Neural cell (in vitro differentiated cells): ENCODE data around the gene ANKRD65. TPM values are rescaled to one million over a fixed set of nuclear protein-coding genes. Genes with fewer than 3 reads are reported as not detected.
"Not testable (repeated sequence)": the region's sequence is repeated elsewhere in the genome, so short reads cannot be mapped to it uniquely, and the experiment has no call there.

Source experiments
- H2AFZ ChIP-seq: fragments of 200-600, 300-800 bp; sonication (generic), shearing (Covaris generic); 2 replicates; pipeline ENCODE4 v1.6.0; 2014; ENCODE audit warnings: low read depth, mild to moderate bottlenecking, antibody characterized with exemption, low read length, moderate library complexity
- H3F3A ChIP-seq: fragments of 200-600 bp; shearing (Covaris generic); 2 replicates; pipeline ENCODE4 v1.6.1; 2016; ENCODE audit warnings: mild to moderate bottlenecking, moderate library complexity, mixed read lengths, antibody characterized with exemption, low read length; ENCODE audit not compliant: insufficient read depth, poor library complexity, severe bottlenecking
- H3K27ac ChIP-seq: fragments of 200-600, 300-800 bp; sonication (generic), shearing (Covaris generic); 2 replicates; pipeline ENCODE4 v1.5.1; 2014; ENCODE audit warnings: mild to moderate bottlenecking, low read length, moderate library complexity
- H3K27me3 ChIP-seq: fragments of 300-800, 200-600 bp; sonication (generic), shearing (Covaris generic); 2 replicates; pipeline ENCODE4 v1.6.0; 2014; ENCODE audit warnings: mild to moderate bottlenecking, low read depth, low read length, moderate library complexity; ENCODE audit not compliant: insufficient read depth
- H3K36me3 ChIP-seq: fragments of 300-800, 200-600 bp; sonication (generic), shearing (Covaris generic); 2 replicates; pipeline ENCODE4 v1.5.1; 2014; ENCODE audit warnings: mild to moderate bottlenecking, antibody characterized with exemption, low read length, moderate library complexity; ENCODE audit not compliant: insufficient read depth
- H3K4me2 ChIP-seq: fragments of 300-800, 200-600 bp; sonication (generic), shearing (Covaris generic); 2 replicates; pipeline ENCODE4 v1.6.0; 2014; ENCODE audit warnings: mild to moderate bottlenecking, low read length
- H3K4me3 ChIP-seq: fragments of 300-800, 200-600 bp; sonication (generic), shearing (Covaris generic); 2 replicates; pipeline ENCODE4 v1.5.1; 2014; ENCODE audit warnings: mild to moderate bottlenecking, low read length, moderate library complexity
- H3K79me2 ChIP-seq: fragments of 200-600 bp; shearing (Covaris generic); replicated peaks from 2 replicates; pipeline ENCODE4 v1.6.0; 2014; ENCODE audit warnings: mild to moderate bottlenecking, low read length, moderate library complexity; ENCODE audit not compliant: insufficient read depth
- H3K9ac ChIP-seq: fragments of 300-800, 200-600 bp; sonication (generic), shearing (Covaris generic); 2 replicates; pipeline ENCODE4 v1.6.1; 2016; ENCODE audit warnings: mild to moderate bottlenecking, low read length, mixed read lengths
- H3K9me2 ChIP-seq: fragments of 200-600 bp; shearing (Covaris generic); 2 replicates; pipeline ENCODE4 v1.6.1; 2016; ENCODE audit warnings: mild to moderate bottlenecking, low read length, mixed read lengths; ENCODE audit not compliant: insufficient read depth
- H3K9me3 ChIP-seq: fragments of 200-600, 300-800 bp; sonication (generic), shearing (Covaris generic); 2 replicates; pipeline ENCODE4 v1.6.1; 2016; ENCODE audit warnings: mild to moderate bottlenecking, mixed run types, low read length, moderate library complexity, mixed read lengths
- H4K20me1 ChIP-seq: fragments of 200-600 bp; shearing (Covaris generic); 2 replicates; pipeline ENCODE4 v1.6.1; 2016; ENCODE audit warnings: mild to moderate bottlenecking, mixed run types; ENCODE audit not compliant: insufficient read depth
- EP300 ChIP-seq: fragments of 450-650 bp; conservative IDR thresholded peaks from 2 replicates; pipeline ENCODE4 v1.6.1; 2014; ENCODE audit warnings: antibody characterized with exemption, mild to moderate bottlenecking, moderate library complexity; ENCODE audit not compliant: poor library complexity, severe bottlenecking
- EZH2 ChIP-seq: fragments of 200-600, 300-800 bp; shearing (Covaris generic), sonication (generic); IDR thresholded peaks from 2 replicates; pipeline ENCODE4 v1.6.1; 2014; ENCODE audit warnings: antibody characterized with exemption, low read length, borderline replicate concordance, mild to moderate bottlenecking; ENCODE audit not compliant: insufficient read depth, poor library complexity, severe bottlenecking
- MXI1 ChIP-seq: fragments of 450-650 bp; conservative IDR thresholded peaks from 2 replicates; pipeline ENCODE4 v1.6.1; 2014; ENCODE audit warnings: antibody characterized with exemption, mild to moderate bottlenecking; ENCODE audit not compliant: poor library complexity, severe bottlenecking
- POLR2AphosphoS5 ChIP-seq: IDR thresholded peaks from 2 replicates; pipeline ENCODE4 v1.6.1; 2012
- RAD21 ChIP-seq: fragments of 450-650 bp; conservative IDR thresholded peaks from 2 replicates; pipeline ENCODE4 v1.6.1; 2014; ENCODE audit warnings: antibody characterized with exemption, mild to moderate bottlenecking, moderate library complexity
- SMC3 ChIP-seq: fragments of 450-650 bp; conservative IDR thresholded peaks from 2 replicates; pipeline ENCODE4 v1.6.1; 2014; ENCODE audit warnings: antibody characterized with exemption, mild to moderate bottlenecking, moderate library complexity; ENCODE audit not compliant: poor library complexity
- TAF1 ChIP-seq: IDR thresholded peaks from 2 replicates; pipeline ENCODE4 v1.6.1; 2012; ENCODE audit warnings: low read depth
- polyA plus RNA-seq: library from polyadenylated mRNA; depleted of rRNA; stranded (reverse); fragments of >200 nt; gene quantifications from 2 replicates; pipeline ENCODE4 v1.2.3, GENCODE V29; 2014
- TF ChIP-seq, protein P1 (sequence below): IDR thresholded peaks from 2 replicates; pipeline ENCODE4 v1.6.1; 2012; ENCODE audit warnings: borderline replicate concordance
- TF ChIP-seq, protein P2 (sequence below): fragments of 450-650 bp; IDR thresholded peaks from 2 replicates; pipeline ENCODE4 v1.5.1; 2014; ENCODE audit warnings: antibody characterized with exemption, mild to moderate bottlenecking, moderate library complexity; ENCODE audit not compliant: poor library complexity, severe bottlenecking

The ANKRD65 gene
- polyA plus RNA-seq, 1 donor from 2014 or later: not detected

DNA sequence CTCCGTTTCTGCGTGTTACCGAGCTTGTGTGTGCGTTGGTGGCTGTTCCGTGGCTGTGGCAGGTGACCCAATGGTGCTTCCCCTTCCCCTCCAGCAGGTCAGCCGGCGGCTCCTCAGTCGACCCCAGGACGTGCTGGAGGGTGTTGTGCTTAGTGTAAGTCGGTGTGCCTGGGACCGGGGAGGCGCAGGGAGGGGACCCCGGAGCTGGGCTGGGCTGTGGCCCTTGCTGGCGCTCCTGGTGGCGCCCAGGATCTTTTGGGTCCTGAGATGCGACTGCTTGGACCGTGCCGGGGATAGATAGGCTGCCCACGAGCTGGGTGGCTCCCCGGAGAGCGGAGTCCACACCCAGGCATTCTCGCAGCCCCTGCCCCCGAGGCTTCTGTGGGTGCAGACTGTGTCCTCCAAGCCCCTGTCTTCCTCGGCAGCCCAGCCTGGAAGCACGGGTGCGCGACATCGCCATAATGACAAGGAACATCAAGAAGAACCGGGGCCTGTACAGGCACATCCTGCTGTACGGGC lies 34.3 kb upstream of the ANKRD65 start:
- Histone ChIP-seq H3K79me2 (no peaks in the 10 kb centered on the region), H3K4me3 (no peak overlapping the region), H3K9me2 (no peaks in the 10 kb centered on the region), H3F3A (no peaks in the 10 kb centered on the region), H3K9me3 (no peaks in the 10 kb centered on the region), H3K27me3 (no peaks in the 10 kb centered on the region), H3K9ac (no peak overlapping the region), H3K4me2 (no peak overlapping the region), H3K27ac (no peak overlapping the region), H2AFZ (no peak overlapping the region), H3K36me3 (no peaks in the 10 kb centered on the region), H4K20me1 (no peaks in the 10 kb centered on the region)
- TF ChIP-seq EP300 (no peak), SMC3 (no peak), EZH2 (no peak), POLR2AphosphoS5 (no peak), RAD21 (no peak), TAF1 (no peak), MXI1 (no peak)
- TF ChIP-seq, protein P1, sequence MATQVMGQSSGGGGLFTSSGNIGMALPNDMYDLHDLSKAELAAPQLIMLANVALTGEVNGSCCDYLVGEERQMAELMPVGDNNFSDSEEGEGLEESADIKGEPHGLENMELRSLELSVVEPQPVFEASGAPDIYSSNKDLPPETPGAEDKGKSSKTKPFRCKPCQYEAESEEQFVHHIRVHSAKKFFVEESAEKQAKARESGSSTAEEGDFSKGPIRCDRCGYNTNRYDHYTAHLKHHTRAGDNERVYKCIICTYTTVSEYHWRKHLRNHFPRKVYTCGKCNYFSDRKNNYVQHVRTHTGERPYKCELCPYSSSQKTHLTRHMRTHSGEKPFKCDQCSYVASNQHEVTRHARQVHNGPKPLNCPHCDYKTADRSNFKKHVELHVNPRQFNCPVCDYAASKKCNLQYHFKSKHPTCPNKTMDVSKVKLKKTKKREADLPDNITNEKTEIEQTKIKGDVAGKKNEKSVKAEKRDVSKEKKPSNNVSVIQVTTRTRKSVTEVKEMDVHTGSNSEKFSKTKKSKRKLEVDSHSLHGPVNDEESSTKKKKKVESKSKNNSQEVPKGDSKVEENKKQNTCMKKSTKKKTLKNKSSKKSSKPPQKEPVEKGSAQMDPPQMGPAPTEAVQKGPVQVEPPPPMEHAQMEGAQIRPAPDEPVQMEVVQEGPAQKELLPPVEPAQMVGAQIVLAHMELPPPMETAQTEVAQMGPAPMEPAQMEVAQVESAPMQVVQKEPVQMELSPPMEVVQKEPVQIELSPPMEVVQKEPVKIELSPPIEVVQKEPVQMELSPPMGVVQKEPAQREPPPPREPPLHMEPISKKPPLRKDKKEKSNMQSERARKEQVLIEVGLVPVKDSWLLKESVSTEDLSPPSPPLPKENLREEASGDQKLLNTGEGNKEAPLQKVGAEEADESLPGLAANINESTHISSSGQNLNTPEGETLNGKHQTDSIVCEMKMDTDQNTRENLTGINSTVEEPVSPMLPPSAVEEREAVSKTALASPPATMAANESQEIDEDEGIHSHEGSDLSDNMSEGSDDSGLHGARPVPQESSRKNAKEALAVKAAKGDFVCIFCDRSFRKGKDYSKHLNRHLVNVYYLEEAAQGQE: no peak
- TF ChIP-seq, protein P2, sequence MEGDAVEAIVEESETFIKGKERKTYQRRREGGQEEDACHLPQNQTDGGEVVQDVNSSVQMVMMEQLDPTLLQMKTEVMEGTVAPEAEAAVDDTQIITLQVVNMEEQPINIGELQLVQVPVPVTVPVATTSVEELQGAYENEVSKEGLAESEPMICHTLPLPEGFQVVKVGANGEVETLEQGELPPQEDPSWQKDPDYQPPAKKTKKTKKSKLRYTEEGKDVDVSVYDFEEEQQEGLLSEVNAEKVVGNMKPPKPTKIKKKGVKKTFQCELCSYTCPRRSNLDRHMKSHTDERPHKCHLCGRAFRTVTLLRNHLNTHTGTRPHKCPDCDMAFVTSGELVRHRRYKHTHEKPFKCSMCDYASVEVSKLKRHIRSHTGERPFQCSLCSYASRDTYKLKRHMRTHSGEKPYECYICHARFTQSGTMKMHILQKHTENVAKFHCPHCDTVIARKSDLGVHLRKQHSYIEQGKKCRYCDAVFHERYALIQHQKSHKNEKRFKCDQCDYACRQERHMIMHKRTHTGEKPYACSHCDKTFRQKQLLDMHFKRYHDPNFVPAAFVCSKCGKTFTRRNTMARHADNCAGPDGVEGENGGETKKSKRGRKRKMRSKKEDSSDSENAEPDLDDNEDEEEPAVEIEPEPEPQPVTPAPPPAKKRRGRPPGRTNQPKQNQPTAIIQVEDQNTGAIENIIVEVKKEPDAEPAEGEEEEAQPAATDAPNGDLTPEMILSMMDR: no peak

DNA sequence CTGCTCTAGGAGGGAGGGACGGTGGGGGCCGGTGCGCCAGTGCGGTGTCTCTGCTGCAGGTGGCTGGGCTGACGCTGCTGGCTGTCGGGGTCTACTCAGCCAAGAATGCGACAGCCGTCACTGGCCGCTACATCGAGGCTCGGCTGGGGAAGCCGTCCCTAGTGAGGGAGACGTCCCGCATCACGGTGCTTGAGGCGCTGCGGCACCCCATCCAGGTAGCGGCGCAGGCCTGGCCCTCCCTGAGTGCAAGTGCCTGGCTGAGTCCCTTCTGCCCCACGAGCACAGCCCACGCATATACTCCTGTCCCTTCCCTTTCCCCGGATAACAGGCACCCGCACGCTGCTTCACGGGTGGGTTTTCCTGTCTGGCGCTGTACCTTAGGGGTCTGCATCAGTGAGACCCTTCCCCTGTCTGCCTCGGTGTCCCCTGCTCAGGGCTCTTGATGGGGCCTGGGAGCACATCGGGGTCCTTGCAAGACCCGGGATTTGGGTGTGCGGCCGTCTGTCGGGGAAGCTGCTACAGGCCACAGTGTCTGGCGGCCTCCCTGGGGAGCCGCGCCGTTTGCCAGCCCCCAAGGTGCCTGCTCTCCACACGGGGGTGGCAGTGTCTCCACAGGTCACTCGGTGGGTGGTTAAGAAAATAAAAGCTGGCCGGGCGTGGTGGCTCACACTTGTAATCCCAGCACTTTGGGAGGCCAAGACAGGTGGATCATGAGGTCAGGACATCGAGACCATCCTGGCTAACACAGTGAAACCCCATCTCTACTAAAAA lies 33.4 kb upstream of the ANKRD65 start:
- H2AFZ ChIP-seq, H3K27ac ChIP-seq, H3K9me2 ChIP-seq, H3K36me3 ChIP-seq, H3K4me3 ChIP-seq, H3K27me3 ChIP-seq, H3F3A ChIP-seq, H3K9ac ChIP-seq, H3K79me2 ChIP-seq, H3K4me2 ChIP-seq, H4K20me1 ChIP-seq, H3K9me3 ChIP-seq: not testable (repeated sequence)
